ENCODE results near the gene RGS9BP. TPM values are rescaled to one million over a fixed set of nuclear protein-coding genes. Genes with fewer than 3 reads are reported as not detected.
"Not testable (repeated sequence)": the region's sequence is repeated elsewhere in the genome, so short reads cannot be mapped to it uniquely, and the experiment has no call there.

Gene RGS9BP
- total RNA-seq, 1 donor from 2014 or later = 0.79 TPM

- no peak for DNase-seq (ENCODE audit: low read depth in 2 of 2)
Measured at GRCh38 chr19:32671883-32672593, 3.6 kb upstream of the RGS9BP start.

GRCh38 chr19:32672841-32673240 is 2.8 kb upstream of the RGS9BP start:
- no peak for DNase-seq (ENCODE audit: low read depth in 2 of 2)

DNA sequence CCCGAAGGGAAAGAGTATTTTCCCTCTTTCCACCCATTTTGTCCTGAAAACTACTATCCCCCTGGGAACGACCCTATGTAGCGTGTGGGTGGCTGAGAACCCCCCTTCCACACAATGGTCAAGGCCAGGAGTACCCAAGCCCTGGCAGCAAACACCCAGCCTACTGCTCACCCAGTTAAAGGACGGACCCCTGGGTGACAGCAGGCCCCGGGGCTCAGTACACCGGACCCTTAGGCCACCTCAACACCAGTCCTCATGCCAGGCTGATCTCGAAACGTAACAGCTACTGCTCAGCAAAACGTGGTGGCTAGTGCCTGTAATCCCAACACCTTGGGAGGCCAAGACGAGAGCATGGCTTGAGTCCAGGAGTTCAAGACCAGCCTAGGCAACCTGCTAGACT is 2.1 kb upstream of the RGS9BP start:
- no peak for DNase-seq (ENCODE audit: low read depth in 2 of 2)

DNA sequence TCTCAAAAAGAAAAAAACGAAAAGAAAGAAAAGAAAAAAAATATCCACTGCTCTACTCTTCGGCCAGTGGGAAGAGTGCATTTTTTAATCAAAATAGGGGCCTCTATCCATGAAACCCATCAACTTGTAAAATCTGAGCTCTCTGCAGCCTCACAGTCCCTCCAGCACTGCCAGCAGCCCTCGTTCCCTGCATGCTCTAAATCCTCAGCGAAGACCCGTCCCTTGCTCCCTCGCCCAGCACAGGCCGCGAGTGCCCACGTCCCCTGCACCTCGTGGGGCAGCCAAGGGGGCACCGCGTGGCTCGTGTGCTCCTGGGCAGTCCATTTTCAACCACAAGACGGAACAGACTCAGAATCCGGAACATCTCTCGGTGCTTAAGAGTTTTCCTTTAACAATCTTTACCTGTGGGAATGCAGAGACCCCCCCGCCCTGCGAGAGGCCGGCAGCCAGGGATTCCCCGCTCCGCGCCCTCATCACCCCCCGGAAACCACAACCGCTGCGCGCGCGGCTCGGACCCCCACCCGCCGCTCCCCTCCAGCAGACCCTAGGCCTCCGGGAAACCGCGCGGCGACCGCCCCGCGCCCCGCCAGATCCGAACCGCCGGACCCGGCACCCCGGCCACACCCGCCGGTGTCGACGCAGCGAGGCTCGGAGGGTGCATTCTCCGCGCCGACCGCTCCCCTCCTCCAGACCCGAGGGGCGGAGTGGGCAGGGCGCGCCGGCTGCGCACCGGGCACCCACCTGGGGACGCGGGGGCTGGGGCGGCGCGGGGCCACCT is 1.3 kb upstream of the RGS9BP start:
- peak in 1 of 2 donors; percentile 26 for DNase-seq (ENCODE audit: low read depth in 2 of 2)

GRCh38 chr19:32674931-32675719 is 523 bp upstream of the RGS9BP start, which contains the start of gene ANKRD27:
ANKRD27 (minus strand) TSS chr19:32675180; CDS start chr19:32659015, 16,165 bp downstream.
- DNase-seq (ENCODE audit: low read depth in 2 of 2) = peak; percentile 98 to 99

DNA sequence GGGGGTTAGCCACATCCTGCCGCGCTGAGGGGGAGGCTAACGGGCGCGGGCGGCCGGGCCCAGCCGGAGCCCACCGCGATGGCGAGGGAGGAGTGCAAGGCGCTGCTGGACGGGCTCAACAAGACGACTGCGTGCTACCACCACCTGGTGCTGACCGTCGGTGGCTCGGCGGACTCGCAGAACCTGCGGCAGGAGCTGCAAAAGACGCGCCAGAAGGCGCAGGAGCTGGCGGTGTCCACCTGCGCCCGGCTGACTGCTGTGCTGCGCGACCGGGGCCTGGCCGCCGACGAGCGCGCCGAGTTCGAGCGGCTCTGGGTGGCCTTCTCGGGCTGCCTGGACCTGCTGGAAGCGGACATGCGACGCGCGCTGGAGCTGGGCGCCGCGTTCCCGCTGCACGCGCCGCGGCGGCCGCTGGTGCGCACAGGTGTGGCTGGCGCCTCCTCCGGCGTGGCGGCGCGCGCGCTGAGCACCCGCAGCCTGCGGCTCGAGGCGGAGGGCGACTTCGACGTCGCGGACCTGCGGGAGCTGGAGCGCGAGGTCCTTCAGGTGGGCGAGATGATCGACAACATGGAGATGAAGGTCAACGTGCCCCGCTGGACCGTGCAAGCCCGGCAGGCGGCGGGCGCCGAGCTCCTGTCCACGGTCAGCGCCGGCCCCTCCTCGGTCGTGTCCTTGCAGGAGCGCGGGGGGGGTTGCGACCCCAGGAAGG is 692 bp downstream of the RGS9BP start:
- DNase-seq (ENCODE audit: low read depth in 2 of 2) = peak; percentile 19 to 37

GRCh38 chr19:32676895-32677359 is 1.3 kb downstream of the RGS9BP start:
- no peak for DNase-seq (ENCODE audit: low read depth in 2 of 2)

GRCh38 chr19:32677657-32678056 is 2.0 kb downstream of the RGS9BP start:
- no peak for DNase-seq (ENCODE audit: low read depth in 2 of 2)

DNA sequence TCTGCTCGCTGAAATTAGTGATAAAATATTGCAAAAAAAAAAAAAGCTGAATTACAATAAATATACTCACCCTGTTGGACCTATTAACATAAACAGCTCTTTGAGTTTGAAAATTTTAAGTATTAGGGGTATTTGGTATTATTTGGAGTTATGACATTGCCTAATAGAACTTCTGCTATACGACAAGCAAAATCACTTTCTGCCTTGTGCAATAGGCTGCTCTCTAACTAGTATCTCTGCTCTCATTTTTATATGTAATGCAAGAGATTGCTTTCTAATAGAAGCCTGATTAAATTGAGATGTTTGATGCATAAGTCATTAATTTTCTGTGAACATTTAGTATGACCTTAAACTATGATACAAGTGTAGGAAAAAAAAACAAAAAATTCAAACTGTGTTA is 5.3 kb downstream of the RGS9BP start:
- DNase-seq (ENCODE audit: low read depth in 2 of 2) = no peak

DNA sequence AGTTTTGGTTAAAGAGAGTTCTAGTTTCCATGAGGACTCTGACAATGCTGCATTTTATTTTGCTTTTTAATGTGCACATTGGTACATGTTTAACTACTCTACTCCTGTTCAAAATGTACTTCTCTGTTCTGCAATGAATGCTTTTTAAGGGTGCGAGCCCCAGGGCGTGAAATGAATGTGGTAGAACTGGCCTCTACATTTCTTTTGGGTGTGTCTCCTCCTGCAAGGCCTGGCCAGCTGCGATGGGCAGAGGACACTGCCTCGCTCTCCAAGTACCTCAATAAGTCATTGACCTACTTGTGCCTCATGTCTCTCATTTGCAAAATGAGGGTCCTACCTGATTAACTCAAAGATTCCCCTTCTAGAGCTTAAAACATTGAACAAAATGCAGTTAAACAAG is 6.7 kb downstream of the RGS9BP start:
- DNase-seq (ENCODE audit: low read depth in 2 of 2) = no peak

- DNase-seq (ENCODE audit: low read depth in 2 of 2) = no peak
Measured at GRCh38 chr19:32686847-32687475, 11.3 kb downstream of the RGS9BP start.

DNA sequence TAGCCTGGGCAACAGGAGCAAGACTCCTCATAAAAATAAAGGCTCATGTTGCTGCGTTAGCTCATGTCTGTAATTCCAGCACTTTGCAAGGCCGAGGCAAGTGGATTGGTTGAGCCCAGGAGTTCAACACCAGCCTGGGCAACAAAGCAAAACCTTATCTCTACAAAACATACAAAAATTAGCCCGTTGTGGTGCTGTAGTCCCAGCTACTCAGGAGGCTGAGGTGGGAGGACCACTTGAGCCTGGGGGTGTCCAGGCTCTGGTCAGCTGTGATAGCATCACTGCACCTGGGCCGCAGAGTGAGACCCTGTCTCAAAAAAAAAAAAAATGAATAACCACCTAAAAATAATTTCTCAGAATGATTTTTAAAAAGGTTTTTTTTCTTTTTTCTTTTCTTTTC is 12.0 kb downstream of the RGS9BP start:
- DNase-seq (ENCODE audit: low read depth in 2 of 2) = no peak

DNA sequence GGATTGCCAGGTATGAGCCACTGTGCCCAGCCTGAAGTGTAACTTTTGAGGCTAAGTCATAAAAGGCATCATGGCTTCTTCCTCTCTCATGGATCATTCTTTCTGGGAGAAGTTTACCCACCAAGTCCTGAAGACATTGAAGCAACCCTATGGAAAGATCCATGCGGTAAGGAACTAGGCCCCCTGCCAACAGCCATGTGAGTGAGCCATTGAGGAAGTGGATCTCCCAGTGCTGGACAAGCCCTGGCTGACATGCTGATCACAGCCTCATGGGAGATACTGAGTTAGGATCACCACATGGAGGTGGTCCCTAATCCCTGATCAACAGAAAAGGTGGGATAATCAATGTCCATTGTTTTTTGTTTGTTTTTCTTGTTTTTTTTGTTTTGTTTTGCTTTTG is 12.7 kb downstream of the RGS9BP start:
- peak; percentile 19 to 27 for DNase-seq (ENCODE audit: low read depth in 2 of 2)

GRCh38 chr19:32691291-32691951 is 15.8 kb downstream of the RGS9BP start, which contains the start of gene NUDT19:
NUDT19 (plus strand) TSS chr19:32691821; CDS start chr19:32691961, 140 bp downstream.
- peak; percentile 85 to 90 for DNase-seq (ENCODE audit: low read depth in 2 of 2)

GRCh38 chr19:32691952-32692726 is 16.5 kb downstream of the RGS9BP start:
- peak; percentile 89 to 92 for DNase-seq (ENCODE audit: low read depth in 2 of 2)

DNA sequence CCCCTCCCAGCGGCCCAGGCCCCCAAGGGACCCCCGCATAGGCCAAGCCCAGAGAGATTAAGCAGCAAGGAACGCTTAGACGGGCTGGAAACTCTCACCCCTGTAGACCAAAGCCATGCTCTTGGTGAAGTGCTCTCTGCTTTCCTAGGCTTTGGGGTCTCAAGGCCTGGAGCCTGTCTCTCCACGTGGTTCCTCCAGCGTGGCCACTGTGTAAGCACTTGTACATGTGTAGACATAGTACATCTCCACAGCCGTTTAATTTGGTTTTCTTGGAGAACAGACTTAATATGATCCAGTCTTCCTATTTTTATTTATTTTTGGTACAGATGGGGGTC is 17.0 kb downstream of the RGS9BP start:
- DNase-seq (ENCODE audit: low read depth in 2 of 2) = no peak

DNA sequence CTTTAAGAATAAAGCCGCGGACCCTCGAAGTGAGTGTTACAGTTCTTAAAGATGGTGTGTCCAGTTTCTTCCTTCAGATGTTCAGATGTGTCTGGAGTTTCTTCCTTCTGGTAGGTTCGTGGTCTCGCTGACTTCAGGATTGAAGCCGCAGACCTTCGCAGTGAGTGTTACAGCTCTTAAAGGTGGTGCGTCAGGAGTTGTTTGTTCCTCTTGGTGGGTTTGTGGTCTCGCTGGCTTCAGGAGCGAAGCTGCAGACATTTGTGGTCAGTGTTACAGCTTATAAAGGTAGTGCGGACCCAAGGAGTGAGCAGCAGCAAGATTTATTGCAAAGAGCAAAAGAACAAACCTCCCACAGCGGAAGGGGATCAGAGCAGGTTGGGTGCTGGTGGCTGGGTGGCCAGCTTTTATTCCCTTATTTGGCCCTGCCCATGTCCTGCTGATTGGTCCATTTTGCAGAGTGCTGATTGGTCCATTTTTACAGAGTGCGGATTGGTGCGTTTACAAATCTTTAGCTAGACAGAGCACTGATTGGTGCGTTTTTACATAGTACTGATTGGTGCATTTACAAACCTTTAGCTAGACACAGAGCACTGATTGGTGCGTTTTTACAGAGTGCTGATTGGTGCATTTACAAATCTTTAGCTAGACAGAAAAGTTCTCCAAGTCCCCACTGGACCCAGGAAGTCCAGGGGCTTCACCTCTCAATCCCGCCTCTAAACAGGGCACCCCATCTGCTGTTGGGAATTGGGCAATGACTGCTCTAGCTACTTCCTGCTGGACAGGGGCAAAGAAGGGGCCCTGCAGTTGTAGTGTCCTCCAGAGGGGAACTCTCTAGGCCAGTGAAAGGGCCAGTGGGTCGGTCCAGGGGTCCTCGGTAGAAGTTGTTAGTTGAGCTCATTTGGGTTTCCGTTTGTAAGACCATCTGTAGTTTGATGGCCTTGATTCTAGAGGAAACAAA is 17.8 kb downstream of the RGS9BP start:
- peak in 1 of 2 donors; percentile 16 for DNase-seq (ENCODE audit: low read depth in 2 of 2)

GRCh38 chr19:32694316-32694715 is 18.7 kb downstream of the RGS9BP start:
- DNase-seq (ENCODE audit: low read depth in 2 of 2) = not testable (repeated sequence)

Measured in lung microvascular endothelial cell (primary cell).